ENCODE measurements around the gene HOXA7.

Gene HOXA7

DNA sequence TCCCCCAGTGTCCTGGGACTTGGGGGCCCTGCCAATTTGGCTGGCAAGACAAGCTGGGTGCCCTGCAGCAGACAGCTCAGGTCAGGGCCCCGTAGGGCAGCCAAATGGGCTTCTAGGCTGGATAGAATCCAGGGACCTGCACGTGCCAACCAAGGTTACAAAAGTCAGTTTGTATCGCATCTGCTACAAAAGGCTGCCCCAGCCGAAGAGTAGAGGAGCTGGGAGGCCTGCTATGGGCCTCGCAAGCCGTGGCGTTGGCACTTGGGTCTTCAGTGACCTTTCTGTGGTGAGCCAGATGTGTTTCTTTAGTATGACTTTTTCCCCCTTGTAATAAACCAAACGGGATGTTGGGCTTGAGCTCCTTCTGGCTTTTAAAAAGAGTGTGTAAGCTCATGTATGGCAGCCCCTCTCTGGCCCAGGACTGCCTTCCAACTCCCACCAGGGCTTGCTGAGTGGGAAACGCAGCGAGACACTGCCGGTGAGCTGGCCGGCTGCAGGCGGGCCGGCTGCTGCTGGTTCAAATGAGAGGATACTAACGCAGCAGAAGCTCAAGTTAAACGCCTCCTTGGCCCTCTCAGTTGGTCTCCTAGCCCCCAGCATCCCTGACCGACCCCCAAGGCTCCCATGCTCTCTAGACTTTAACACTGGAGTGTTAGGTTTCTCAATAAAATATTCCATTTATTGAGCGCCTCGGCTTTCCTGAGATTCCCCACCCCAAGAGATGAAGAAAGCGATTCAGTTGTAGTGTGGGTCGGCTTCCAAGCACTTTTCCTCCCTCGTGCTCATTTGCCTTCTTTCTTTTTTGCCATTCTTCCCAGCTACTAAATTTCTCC lies 20.7 kb upstream of the HOXA7 start:
- DNase-seq (no peak), ATAC-seq (ENCODE audit: insufficient read depth, low read depth) (no peak)
- Histone ChIP-seq H3K4me1 (ENCODE audit: insufficient read depth, low read length) (no peaks in the 10 kb centered on the region), H3K9me3 (ENCODE audit: insufficient read depth, low read length, severe bottlenecking) (no peaks in the 10 kb centered on the region), H2AFZ (ENCODE audit: low read depth, low read length) (no peak overlapping the region), H3K27me3 (ENCODE audit: insufficient read depth, low read length, poor library complexity) (peaks cover 3% of the 10 kb centered on the region), H3K36me3 (ENCODE audit: insufficient read depth, low read length) (no peaks in the 10 kb centered on the region), H3K27ac (ENCODE audit: low read length) (no peak overlapping the region), H3K9ac (ENCODE audit: low read depth, low read length) (no peak overlapping the region), H3K4me2 (ENCODE audit: insufficient read depth, low read length) (no peak overlapping the region), H3K4me3 (ENCODE audit: low read depth in 1 of 2, low read length in 2 of 2) (no peak overlapping the region), H3K79me2 (ENCODE audit: insufficient read depth, low read length) (no peaks in the 10 kb centered on the region), H4K20me1 (ENCODE audit: insufficient read depth, low read length) (no peaks in the 10 kb centered on the region)
- TF ChIP-seq, protein P1, sequence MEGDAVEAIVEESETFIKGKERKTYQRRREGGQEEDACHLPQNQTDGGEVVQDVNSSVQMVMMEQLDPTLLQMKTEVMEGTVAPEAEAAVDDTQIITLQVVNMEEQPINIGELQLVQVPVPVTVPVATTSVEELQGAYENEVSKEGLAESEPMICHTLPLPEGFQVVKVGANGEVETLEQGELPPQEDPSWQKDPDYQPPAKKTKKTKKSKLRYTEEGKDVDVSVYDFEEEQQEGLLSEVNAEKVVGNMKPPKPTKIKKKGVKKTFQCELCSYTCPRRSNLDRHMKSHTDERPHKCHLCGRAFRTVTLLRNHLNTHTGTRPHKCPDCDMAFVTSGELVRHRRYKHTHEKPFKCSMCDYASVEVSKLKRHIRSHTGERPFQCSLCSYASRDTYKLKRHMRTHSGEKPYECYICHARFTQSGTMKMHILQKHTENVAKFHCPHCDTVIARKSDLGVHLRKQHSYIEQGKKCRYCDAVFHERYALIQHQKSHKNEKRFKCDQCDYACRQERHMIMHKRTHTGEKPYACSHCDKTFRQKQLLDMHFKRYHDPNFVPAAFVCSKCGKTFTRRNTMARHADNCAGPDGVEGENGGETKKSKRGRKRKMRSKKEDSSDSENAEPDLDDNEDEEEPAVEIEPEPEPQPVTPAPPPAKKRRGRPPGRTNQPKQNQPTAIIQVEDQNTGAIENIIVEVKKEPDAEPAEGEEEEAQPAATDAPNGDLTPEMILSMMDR (IDR thresholded peaks at IDR 0.05; ENCODE audit: borderline replicate concordance, extremely low read depth, low read length, poor library complexity, severe bottlenecking) = no peak
- no peak for TF ChIP-seq EZH2 (IDR thresholded peaks at IDR 0.05; ENCODE audit: borderline replicate concordance, low read depth, low read length, severe bottlenecking)

DNA sequence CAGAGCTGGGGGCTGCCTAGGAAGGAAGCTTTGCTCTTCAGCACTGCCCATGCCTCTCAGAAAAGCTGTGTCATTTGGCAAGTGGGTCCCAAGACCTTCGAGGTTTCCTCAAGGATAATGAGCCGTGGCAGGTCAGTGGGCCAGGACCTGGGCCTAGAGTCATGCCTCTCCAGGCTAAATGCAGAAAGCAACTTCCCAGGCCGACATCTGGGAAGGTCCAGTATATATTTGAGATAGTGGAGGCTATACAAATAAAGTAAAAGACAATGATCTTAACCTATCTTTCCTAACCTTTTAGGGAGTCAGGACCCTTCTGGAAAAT lies 20.0 kb upstream of the HOXA7 start:
- DNase-seq (no peak), ATAC-seq (ENCODE audit: insufficient read depth, low read depth) (no peak)
- TF ChIP-seq, protein P1 (IDR thresholded peaks at IDR 0.05; ENCODE audit: borderline replicate concordance, extremely low read depth, low read length, poor library complexity, severe bottlenecking) = no peak
- TF ChIP-seq EZH2 (IDR thresholded peaks at IDR 0.05; ENCODE audit: borderline replicate concordance, low read depth, low read length, severe bottlenecking) = no peak
- Histone ChIP-seq H2AFZ (ENCODE audit: low read depth, low read length) (no peak overlapping the region), H3K9ac (ENCODE audit: low read depth, low read length) (no peak overlapping the region), H3K27me3 (ENCODE audit: insufficient read depth, low read length, poor library complexity) (peaks cover 5% of the 10 kb centered on the region), H3K4me2 (ENCODE audit: insufficient read depth, low read length) (no peak overlapping the region), H3K27ac (ENCODE audit: low read length) (no peak overlapping the region), H4K20me1 (ENCODE audit: insufficient read depth, low read length) (no peaks in the 10 kb centered on the region), H3K9me3 (ENCODE audit: insufficient read depth, low read length, severe bottlenecking) (no peaks in the 10 kb centered on the region), H3K79me2 (ENCODE audit: insufficient read depth, low read length) (no peaks in the 10 kb centered on the region), H3K4me1 (ENCODE audit: insufficient read depth, low read length) (no peaks in the 10 kb centered on the region), H3K4me3 (ENCODE audit: low read depth in 1 of 2, low read length in 2 of 2) (no peak overlapping the region), H3K36me3 (ENCODE audit: insufficient read depth, low read length) (no peaks in the 10 kb centered on the region)

DNA sequence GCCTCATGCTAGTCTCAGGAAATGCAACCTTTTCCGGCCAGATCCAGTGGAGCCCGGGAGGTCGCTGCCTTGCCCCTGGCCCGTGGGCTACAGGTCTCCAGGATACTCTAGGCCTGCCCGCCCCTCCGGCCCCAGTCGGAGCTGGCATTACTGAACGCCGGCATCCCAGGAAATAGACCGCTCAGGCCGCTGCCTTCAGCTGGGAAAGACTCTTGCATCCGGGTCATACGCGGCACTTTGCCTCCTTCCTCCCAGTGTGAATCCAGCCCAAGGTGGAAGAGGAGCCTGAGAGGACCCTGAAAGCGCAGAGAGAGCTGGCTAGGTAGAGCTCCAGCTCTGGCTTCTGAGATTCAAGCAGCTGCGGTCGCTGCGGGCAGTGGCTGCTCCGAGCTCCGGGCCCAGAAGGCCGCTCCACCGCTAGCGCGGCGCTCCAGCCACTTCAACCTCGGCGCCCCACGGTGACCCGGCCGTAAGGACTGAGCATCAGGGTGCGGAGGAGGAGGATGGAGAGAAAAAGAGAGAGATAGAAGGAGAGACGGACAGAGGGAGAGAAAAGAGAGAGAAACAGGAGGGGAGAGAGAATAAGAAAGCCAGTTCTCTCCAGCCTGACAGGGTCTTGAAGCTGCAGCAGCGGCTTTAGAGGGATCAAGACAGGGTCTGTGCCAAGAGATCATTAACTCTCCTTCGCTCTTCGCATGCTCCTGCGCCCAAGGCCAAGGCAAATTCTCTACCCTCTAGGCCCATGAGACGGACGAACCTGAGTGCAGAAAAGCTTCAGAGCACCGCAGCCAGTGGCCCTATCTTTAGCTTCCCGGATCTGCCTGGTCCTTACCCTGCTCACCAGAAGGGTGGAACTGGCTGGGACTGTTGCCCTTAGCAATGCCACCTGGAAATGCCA lies 19.4 kb upstream of the HOXA7 start:
- Histone ChIP-seq H4K20me1 (ENCODE audit: insufficient read depth, low read length) (no peaks in the 10 kb centered on the region), H3K9me3 (ENCODE audit: insufficient read depth, low read length, severe bottlenecking) (no peaks in the 10 kb centered on the region), H3K79me2 (ENCODE audit: insufficient read depth, low read length) (no peaks in the 10 kb centered on the region), H2AFZ (ENCODE audit: low read depth, low read length) (no peak overlapping the region), H3K4me2 (ENCODE audit: insufficient read depth, low read length) (no peak overlapping the region), H3K36me3 (ENCODE audit: insufficient read depth, low read length) (no peaks in the 10 kb centered on the region), H3K27ac (ENCODE audit: low read length) (no peak overlapping the region), H3K27me3 (ENCODE audit: insufficient read depth, low read length, poor library complexity) (peaks cover 10% of the 10 kb centered on the region), H3K4me1 (ENCODE audit: insufficient read depth, low read length) (no peaks in the 10 kb centered on the region), H3K4me3 (ENCODE audit: low read depth in 1 of 2, low read length in 2 of 2) (no peak overlapping the region), H3K9ac (ENCODE audit: low read depth, low read length) (no peak overlapping the region)
- ATAC-seq (ENCODE audit: insufficient read depth, low read depth) (no peak), DNase-seq (no peak)
- TF ChIP-seq EZH2 (IDR thresholded peaks at IDR 0.05; ENCODE audit: borderline replicate concordance, low read depth, low read length, severe bottlenecking) = no peak
- TF ChIP-seq, protein P1 (IDR thresholded peaks at IDR 0.05; ENCODE audit: borderline replicate concordance, extremely low read depth, low read length, poor library complexity, severe bottlenecking) = no peak
